ENCODE measurements around the gene ANO6. TPM values are rescaled to one million over a fixed set of nuclear protein-coding genes. Genes with fewer than 3 reads are reported as not detected.
A peak's percentile ranks its signal among the peaks of the same experiment; 100 is the strongest.

ANO6 gene
- total and polyA plus RNA-seq, 11 donors = 9.0 to 57.2 (median 46.0) TPM

GRCh38 chr12:45477526-45477925 is 261.6 kb downstream of the ANO6 start:
- H3K4me1 ChIP-seq = no peaks in the 10 kb centered on the region
- WGBS, 4 donors = 51 to 60% (median 53%) methylated on average over 1 of the region's 1 CpG
- H3K27ac ChIP-seq = no peak overlapping the region
- H3K36me3 ChIP-seq = no peaks in the 10 kb centered on the region
- no peak for TF ChIP-seq POLR2A (IDR thresholded peaks at IDR 0.05)
- no peak for TF ChIP-seq CTCF (IDR thresholded peaks at IDR 0.05)
- peaks cover 0 to 15% (median 3%) of the 10 kb centered on the region in 12 donors for H3K9me3 ChIP-seq
- DNase-seq (no peak), ATAC-seq (no peak)
- no peak overlapping the region for H3K4me3 ChIP-seq
- H3K27me3 ChIP-seq = no peaks in the 10 kb centered on the region
- intact Hi-C loops (cut with DNase I) = no loop called here

GRCh38 chr12:45478931-45479330 is 263.0 kb downstream of the ANO6 start:
- Histone ChIP-seq H3K9me3 (peaks cover 0 to 15% (median 3%) of the 10 kb centered on the region in 12 donors), H3K36me3 (no peaks in the 10 kb centered on the region), H3K4me1 (peaks cover 0 to 8% (median 0%) of the 10 kb centered on the region in 12 donors), H3K4me3 (no peak overlapping the region), H3K27me3 (no peaks in the 10 kb centered on the region), H3K27ac (no peak overlapping the region)
- DNase-seq (no peak), ATAC-seq (no peak)
- TF ChIP-seq CTCF (IDR thresholded peaks at IDR 0.05) (no peak), POLR2A (IDR thresholded peaks at IDR 0.05) (no peak)
- WGBS, 4 donors = 74 to 84% (median 80%) methylated on average over 1 of the region's 1 CpG
- intact Hi-C loops (cut with DNase I) = no loop called here

DNA sequence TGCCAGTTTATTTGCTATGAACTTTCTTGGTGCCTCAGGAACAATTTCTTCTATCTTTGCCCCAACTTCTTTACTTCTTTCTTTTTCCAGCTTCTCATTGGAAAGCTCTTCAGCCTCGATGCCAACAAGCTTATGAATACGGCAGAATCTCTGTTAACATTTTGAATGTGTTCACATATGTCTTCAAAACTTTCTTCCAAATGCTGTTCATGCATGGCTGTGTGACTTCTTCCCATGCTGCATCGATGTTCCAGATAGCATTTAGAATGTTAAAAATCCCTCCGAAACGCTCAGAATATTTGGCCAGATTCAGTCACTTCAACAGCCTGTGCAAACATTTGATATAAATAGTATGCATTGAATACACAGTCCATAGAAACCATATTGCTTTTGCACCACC is 265.9 kb downstream of the ANO6 start:
- Histone ChIP-seq H3K27me3 (no peaks in the 10 kb centered on the region), H3K9me3 (peaks cover 0 to 15% (median 3%) of the 10 kb centered on the region in 12 donors), H3K36me3 (no peaks in the 10 kb centered on the region), H3K27ac (no peak overlapping the region), H3K4me1 (peaks cover 0 to 13% (median 0%) of the 10 kb centered on the region in 12 donors), H3K4me3 (no peak overlapping the region)
- DNase-seq (no peak), ATAC-seq (no peak)
- 61 to 72% (median 69%) methylated on average over 5 of the region's 5 CpGs for WGBS, 4 donors
- TF ChIP-seq POLR2A (IDR thresholded peaks at IDR 0.05) (no peak), CTCF (IDR thresholded peaks at IDR 0.05) (no peak)
- intact Hi-C loops (cut with DNase I) = no loop called here

GRCh38 chr12:45483571-45483970 is 267.7 kb downstream of the ANO6 start:
- intact Hi-C loops (cut with DNase I) = no loop called here
- no peaks in the 10 kb centered on the region for H3K36me3 ChIP-seq
- WGBS, 4 donors = 45 to 49% (median 47%) methylated on average over 2 of the region's 2 CpGs
- TF ChIP-seq CTCF (IDR thresholded peaks at IDR 0.05) = no peak
- no peak for TF ChIP-seq POLR2A (IDR thresholded peaks at IDR 0.05)
- H3K9me3 ChIP-seq = peaks cover 0 to 13% (median 2%) of the 10 kb centered on the region in 12 donors
- ATAC-seq = peak; percentile 75 to 86 (median 84)
- H3K4me3 ChIP-seq = no peak overlapping the region
- peaks cover 0 to 13% (median 0%) of the 10 kb centered on the region in 12 donors for H3K4me1 ChIP-seq
- DNase-seq = peak in 4 of 5 donors; percentile 52 to 63 (median 56)
- no peaks in the 10 kb centered on the region for H3K27me3 ChIP-seq
- no peak overlapping the region for H3K27ac ChIP-seq

Other genes starting within 250 kb of the ANO6 start
- under 1 TPM in 2 of 9 donors, not detected in 7; 0.32 to 0.45 TPM for gene DBX2, start 165.0 kb upstream of the ANO6 start, total RNA-seq
- gene DBX2, start 165.0 kb upstream of the ANO6 start, polyA plus RNA-seq = not detected